Frontal cortex (tissue), 4 donors: Measurements from ENCODE around the gene BBS2. TPM values are rescaled to one million over a fixed set of nuclear protein-coding genes. Genes with fewer than 3 reads are reported as not detected.

ENCODE experiments used
- DNase-seq, 2 donors: peaks; one replicate each; pipeline ENCODE4 v3.0.0; 2012; ENCODE audit warnings: low spot score in 2 of 2
- FAIRE-seq: peaks from 2 replicates; lab custom pipeline; 2012; peaks lifted over from hg19 to GRCh38; lab: Jason Lieb, UNC
- total RNA-seq: library from RNA; depleted of rRNA; stranded (reverse); fragments of >200 nt; gene quantifications from one replicate; pipeline ENCODE4 v1.2.3, GENCODE V29; 2014
- donor health status: control.
- donor health status: control.
- donor health status: control.

BBS2 gene, protein sequence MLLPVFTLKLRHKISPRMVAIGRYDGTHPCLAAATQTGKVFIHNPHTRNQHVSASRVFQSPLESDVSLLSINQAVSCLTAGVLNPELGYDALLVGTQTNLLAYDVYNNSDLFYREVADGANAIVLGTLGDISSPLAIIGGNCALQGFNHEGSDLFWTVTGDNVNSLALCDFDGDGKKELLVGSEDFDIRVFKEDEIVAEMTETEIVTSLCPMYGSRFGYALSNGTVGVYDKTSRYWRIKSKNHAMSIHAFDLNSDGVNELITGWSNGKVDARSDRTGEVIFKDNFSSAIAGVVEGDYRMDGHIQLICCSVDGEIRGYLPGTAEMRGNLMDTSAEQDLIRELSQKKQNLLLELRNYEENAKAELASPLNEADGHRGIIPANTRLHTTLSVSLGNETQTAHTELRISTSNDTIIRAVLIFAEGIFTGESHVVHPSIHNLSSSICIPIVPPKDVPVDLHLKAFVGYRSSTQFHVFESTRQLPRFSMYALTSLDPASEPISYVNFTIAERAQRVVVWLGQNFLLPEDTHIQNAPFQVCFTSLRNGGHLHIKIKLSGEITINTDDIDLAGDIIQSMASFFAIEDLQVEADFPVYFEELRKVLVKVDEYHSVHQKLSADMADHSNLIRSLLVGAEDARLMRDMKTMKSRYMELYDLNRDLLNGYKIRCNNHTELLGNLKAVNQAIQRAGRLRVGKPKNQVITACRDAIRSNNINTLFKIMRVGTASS
- 144 TPM for total RNA-seq

GRCh38 chr16:56519459-56520250, at the start of gene BBS2:
Gene BBS2, minus strand, starts transcription at chr16:56520024. Its CDS starts 162 bp downstream, at chr16:56519862.
- FAIRE-seq (no peak), DNase-seq (peak; percentile 83 to 88)

- DNase-seq (no peak), FAIRE-seq (no peak)
Measured at GRCh38 chr16:56564793-56565477, 45.1 kb upstream of the BBS2 start, which contains the start of gene MT4. Gene MT4, plus strand, starts transcription at chr16:56565073. Its CDS starts 56 bp downstream, at chr16:56565129.

- DNase-seq, result no peak
- no peak for FAIRE-seq
Measured at GRCh38 chr16:56561126-56561525, 41.3 kb upstream of the BBS2 start.

DNA sequence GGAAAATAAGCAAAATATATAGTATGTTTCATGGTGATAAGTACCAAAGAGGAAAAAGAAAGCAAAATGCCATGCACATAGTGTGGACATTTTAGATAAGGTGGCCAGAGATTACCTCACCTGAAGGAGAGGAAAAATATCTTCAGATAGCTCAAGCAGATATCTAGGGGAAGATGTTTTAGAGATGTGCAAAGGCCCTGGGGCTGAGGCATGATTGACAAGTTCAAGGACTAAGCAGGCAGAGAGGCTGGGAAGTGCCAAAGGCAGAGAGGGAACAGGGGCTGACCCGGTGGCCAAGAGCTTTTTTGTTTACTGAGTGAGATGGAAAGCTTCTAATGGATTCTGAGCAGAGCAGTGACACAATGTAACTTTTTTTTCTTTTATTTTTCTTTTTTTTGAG, 40.6 kb upstream of the BBS2 start:
- no peak for FAIRE-seq

DNA sequence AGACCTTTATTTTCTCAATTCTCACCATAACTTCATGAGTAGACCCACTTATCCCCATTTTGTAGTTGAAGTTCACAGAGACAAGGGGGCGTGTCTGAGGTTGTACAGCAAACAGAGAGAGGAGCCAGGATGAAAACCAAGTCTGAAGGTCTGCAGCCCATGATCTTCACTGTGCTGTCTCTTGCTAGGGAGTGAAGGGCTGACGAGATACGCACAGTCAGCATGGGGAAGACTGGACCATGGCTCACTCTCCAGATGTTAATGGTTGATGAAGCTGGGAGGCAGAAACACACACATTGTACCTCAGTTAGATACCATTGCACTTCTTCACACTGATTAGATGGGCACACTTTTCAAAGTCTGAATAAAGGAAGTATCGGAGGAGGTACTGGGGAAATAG, 39.3 kb upstream of the BBS2 start:
- FAIRE-seq, result no peak
- DNase-seq, result no peak

More for the DNA sequence above, 40.6 kb upstream of the BBS2 start:
- no peak for DNase-seq

- DNase-seq (peak in 1 of 2 donors; percentile 32), FAIRE-seq (no peak)
Measured at GRCh38 chr16:56558024-56558747, 38.4 kb upstream of the BBS2 start.

DNA sequence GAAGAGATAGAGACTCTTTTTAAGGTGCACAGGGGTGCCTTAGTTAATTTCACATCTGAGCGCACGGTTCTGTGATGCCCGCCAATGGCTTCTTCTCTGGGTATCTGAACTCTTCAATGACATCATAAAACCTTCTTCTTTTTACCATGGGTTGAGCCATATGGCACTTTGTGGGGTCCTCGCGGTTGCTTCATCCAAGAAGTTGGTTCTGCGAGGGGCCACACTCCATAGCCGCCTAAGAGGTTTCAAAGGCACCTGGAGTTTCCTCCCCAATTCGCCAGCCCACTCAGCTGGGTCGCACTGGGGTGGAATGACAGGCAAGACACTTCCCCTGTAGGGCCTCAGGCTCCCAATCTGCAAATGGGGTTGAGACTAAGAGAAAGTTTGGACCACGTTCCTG, 34.6 kb upstream of the BBS2 start:
- DNase-seq, result no peak
- FAIRE-seq, result no peak

GRCh38 chr16:56551796-56552738, 32.2 kb upstream of the BBS2 start:
- peak; percentile 22 to 35 for DNase-seq
- peak; percentile 3 for FAIRE-seq

DNA sequence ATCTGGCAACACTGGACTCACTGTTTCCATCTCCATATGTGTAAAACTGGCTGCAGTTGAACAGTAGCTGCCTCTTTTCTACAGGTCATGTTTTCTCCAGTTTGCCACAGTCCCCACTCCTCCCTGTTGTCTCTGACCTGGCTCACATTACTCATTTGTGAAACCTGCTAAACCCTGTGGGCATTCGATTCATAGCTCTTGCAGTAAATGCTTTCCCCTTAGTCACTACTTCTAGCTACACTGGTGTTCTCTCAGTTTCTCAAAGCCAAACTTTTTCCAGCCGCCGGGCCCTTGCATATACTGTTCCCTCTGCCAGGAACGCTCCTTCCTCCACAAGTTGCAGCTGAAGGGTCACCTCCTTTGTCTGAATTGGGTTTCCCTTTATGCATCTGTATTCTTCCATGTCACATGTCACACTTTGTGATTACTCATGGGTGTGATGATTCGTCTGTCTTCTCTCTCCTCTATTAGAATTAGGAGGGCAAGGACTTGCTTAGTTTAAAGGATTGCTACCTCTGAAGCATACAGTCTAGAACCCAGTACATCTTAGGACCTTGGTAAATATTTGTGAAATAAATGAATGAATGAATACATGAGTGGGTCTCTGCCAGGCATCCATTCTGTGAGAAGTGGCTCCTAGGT, 30.0 kb upstream of the BBS2 start:
- FAIRE-seq (no peak), DNase-seq (no peak)

DNA sequence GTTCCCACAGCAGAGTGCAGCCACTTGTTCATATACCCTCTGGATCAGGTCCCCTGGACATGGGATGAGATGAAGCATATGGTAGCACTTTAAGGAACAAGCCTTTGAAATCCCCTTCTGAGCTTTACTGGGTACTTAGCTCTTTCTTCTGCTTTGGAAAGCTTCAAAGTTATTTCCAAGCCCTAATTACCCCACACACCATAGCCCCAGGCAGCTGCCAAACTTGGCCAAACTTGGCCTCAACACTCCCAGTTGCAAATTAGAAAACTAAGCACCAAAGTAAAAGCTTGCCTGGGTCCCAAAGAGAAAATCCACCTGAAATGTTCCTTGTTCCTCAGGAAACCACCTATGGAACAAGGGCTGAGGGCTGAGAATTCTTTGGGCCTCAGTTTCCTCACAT, 29.3 kb upstream of the BBS2 start:
- FAIRE-seq (no peak), DNase-seq (no peak)

DNA sequence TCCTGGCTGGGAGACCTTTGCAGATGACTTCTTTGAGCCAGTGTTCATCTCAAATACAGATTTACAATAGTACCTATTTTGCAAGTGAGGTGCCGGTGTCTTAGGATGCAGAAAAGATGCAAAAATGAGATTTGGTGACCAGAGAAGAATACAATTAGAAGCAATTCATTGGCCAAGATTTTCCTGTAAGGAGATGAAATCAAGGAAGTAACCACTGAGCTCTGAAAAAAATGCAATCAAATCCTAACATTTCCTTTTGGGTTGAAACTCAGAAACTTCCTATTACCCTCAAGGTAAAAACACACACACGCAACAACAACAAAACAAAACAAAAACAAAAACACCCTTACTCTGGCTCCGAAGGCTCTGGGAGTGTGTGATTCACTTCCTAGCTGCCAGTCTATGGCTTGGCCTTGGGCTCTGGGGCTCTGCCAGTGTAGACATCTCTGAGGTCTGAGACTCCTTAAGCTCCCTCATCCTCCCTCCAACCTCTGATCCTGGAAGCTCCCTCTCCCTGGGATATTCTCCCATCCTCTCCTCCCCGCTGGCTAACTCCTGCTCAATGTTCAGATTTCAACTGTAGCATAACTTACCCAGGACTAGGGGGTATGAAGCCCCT, 28.2 kb upstream of the BBS2 start:
- no peak for DNase-seq
- FAIRE-seq, result no peak

GRCh38 chr16:56547120-56547948, 27.5 kb upstream of the BBS2 start:
- peak; percentile 16 to 28 for DNase-seq
- FAIRE-seq, result no peak

GRCh38 chr16:56542039-56542438, 22.2 kb upstream of the BBS2 start:
- DNase-seq (no peak), FAIRE-seq (no peak)

GRCh38 chr16:56539656-56540055, 19.8 kb upstream of the BBS2 start:
- no peak for FAIRE-seq
- no peak for DNase-seq

DNA sequence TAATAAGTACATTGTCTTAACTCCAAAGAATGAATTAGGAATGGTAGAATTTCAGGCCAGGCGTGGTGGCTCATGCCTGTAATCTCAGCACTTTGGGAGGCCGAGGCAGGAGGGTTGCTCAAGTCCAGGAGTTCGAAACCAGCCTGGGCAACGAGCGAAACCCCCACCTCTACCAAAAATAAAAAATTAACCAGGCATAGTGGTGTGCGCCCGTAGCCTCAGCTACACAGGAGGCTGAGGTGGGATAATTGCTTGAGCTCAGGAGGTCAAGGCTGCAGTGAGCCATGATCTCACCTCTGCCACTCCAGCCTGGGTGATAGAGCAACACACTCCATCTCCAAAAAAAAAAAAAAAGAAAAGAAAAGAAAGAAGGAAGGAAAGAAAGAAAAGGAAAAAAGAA, 18.5 kb upstream of the BBS2 start:
- FAIRE-seq (no peak), DNase-seq (no peak)

DNA sequence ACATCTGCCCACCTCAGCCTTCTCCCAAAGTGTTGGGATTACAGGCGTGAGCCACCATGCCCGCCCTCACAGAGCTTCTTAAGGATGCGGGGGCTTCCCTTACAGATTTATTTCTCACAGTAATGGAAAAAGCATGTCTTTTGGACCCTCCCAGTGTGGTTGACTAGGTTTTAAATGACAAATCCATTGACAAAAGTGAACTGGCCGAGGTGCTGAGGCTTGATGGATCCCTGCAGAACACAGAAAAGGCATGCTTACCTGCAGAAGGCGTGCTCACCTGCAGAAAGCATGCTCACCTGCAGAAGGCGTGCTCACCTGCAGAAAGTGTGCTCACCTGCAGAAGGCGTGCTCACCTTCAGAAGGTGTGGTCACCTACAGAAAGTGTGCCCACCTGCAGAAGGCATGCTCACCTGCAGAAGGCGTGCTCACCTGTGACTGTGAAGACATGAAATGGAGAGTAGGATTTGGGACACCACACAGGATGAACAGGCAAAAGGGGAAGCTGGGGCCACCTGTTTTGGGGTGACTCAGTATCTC, 15.1 kb upstream of the BBS2 start:
- FAIRE-seq, result no peak
- no peak for DNase-seq
